Muscle of leg (tissue), 11 donors: ENCODE measurements around the gene RIMKLA. TPM values are rescaled to one million over a fixed set of nuclear protein-coding genes. Genes with fewer than 3 reads are reported as not detected.

Experiments
- DNase-seq: peaks from one replicate; pipeline ENCODE4 v3.0.0; 2013
- H3K27ac ChIP-seq: one replicate; pipeline ENCODE4 v1.5.1; 2013; ENCODE audit warnings: mild to moderate bottlenecking, low read length, control low read depth
- H3K27me3 ChIP-seq: one replicate; pipeline ENCODE4 v1.6.1; 2013; ENCODE audit warnings: low read length; ENCODE audit not compliant: control insufficient read depth, insufficient read depth
- H3K36me3 ChIP-seq: one replicate; pipeline ENCODE4 v1.6.1; 2013; ENCODE audit warnings: low read length; ENCODE audit not compliant: control insufficient read depth, insufficient read depth
- H3K4me1 ChIP-seq: one replicate; pipeline ENCODE4 v1.6.1; 2013; ENCODE audit warnings: low read length; ENCODE audit not compliant: control insufficient read depth, insufficient read depth
- H3K4me3 ChIP-seq: one replicate; pipeline ENCODE4 v1.5.1; 2013; ENCODE audit warnings: low read length, control low read depth
- H3K9me3 ChIP-seq: replicated peaks from 2 replicates; pipeline ENCODE4 v1.6.1; 2013; ENCODE audit warnings: low read depth, low read length; ENCODE audit not compliant: control insufficient read depth
- WGBS: methylation state at CpG from one replicate; pipeline ENCODE4 v1.1.5; 2013; ENCODE audit warnings: missing lambda C conversion rate; ENCODE audit not compliant: insufficient coverage; 5-methylcytosine and 5-hydroxymethylcytosine counted together
- polyA plus RNA-seq, 8 donors: library from polyadenylated mRNA; unstranded; fragments of 120-200 nt; gene quantifications; one replicate each; pipeline versions ENCODE4 v1.2.1 to v1.2.3, GENCODE V29; 2013; ENCODE audit warnings: inconsistent platforms in 1 of 8, low replicate concordance in 1 of 8; ENCODE audit not compliant: insufficient read length in 8 of 8, insufficient read depth in 1 of 8
- total RNA-seq: library from RNA; stranded (reverse); fragments of 120-200 nt; gene quantifications from one replicate; pipeline ENCODE4 v1.2.4, GENCODE V29; 2013

The RIMKLA gene
- total and polyA plus RNA-seq, 9 donors = 0.55 to 2.0 (median 0.91) TPM

- no peaks in the 10 kb centered on the region for H3K9me3 ChIP-seq
- no peak overlapping the region for H3K27ac ChIP-seq
- no peak overlapping the region for H3K4me3 ChIP-seq
- peaks cover 6% of the 10 kb centered on the region for H3K27me3 ChIP-seq
- no peaks in the 10 kb centered on the region for H3K36me3 ChIP-seq
- DNase-seq = no peak
- H3K4me1 ChIP-seq = no peaks in the 10 kb centered on the region
Measured at GRCh38 chr1:42370876-42371549, 9.6 kb upstream of the RIMKLA start.

GRCh38 chr1:42372796-42373195, 7.8 kb upstream of the RIMKLA start:
- WGBS = no CpG with 5 or more reads among the region's 2 CpGs
- Histone ChIP-seq H3K4me3 (no peak overlapping the region), H3K36me3 (no peaks in the 10 kb centered on the region), H3K27me3 (peaks cover 11% of the 10 kb centered on the region), H3K27ac (no peak overlapping the region), H3K9me3 (no peaks in the 10 kb centered on the region), H3K4me1 (no peaks in the 10 kb centered on the region)
- no peak for DNase-seq

GRCh38 chr1:42379794-42380585, 602 bp upstream of the RIMKLA start:
- peaks cover 24% of the 10 kb centered on the region for H3K27me3 ChIP-seq
- H3K36me3 ChIP-seq = no peaks in the 10 kb centered on the region
- no peaks in the 10 kb centered on the region for H3K9me3 ChIP-seq
- under 1% methylated on average over 33 of the region's 34 CpGs for WGBS
- no peak overlapping the region for H3K27ac ChIP-seq
- peaks cover 7% of the 10 kb centered on the region for H3K4me1 ChIP-seq
- H3K4me3 ChIP-seq = peak overlapping the region; percentile 33
- DNase-seq = peak; percentile 59

- Histone ChIP-seq H3K36me3 (no peaks in the 10 kb centered on the region), H3K9me3 (no peaks in the 10 kb centered on the region), H3K4me1 (peaks cover 7% of the 10 kb centered on the region), H3K27ac (no peak overlapping the region), H3K27me3 (peaks cover 22% of the 10 kb centered on the region), H3K4me3 (peak overlapping the region; percentile 34)
- DNase-seq = no peak
- 10% methylated on average over 6 of the region's 8 CpGs for WGBS
Measured at GRCh38 chr1:42381280-42381673, 685 bp downstream of the RIMKLA start.

- WGBS = no CpG with 5 or more reads among the region's 1 CpG
Measured at GRCh38 chr1:42385283-42385682, 4.7 kb downstream of the RIMKLA start.

GRCh38 chr1:42386051-42386450, 5.5 kb downstream of the RIMKLA start:
- 90% methylated on average over 2 of the region's 6 CpGs for WGBS
- H3K36me3 ChIP-seq = no peaks in the 10 kb centered on the region
- no peak overlapping the region for H3K4me3 ChIP-seq
- no peak for DNase-seq
- H3K27ac ChIP-seq = no peak overlapping the region
- no peaks in the 10 kb centered on the region for H3K9me3 ChIP-seq
- H3K27me3 ChIP-seq = peaks cover 11% of the 10 kb centered on the region
- H3K4me1 ChIP-seq = peaks cover 2% of the 10 kb centered on the region

More at GRCh38 chr1:42385283-42385682, 4.7 kb downstream of the RIMKLA start:
- H3K36me3 ChIP-seq = no peaks in the 10 kb centered on the region
- no peaks in the 10 kb centered on the region for H3K9me3 ChIP-seq
- H3K4me1 ChIP-seq = peaks cover 3% of the 10 kb centered on the region
- H3K27ac ChIP-seq = no peak overlapping the region
- DNase-seq = no peak
- no peak overlapping the region for H3K4me3 ChIP-seq
- H3K27me3 ChIP-seq = peaks cover 13% of the 10 kb centered on the region

- no peak for DNase-seq
- Histone ChIP-seq H3K4me1 (no peaks in the 10 kb centered on the region), H3K4me3 (no peak overlapping the region), H3K27ac (no peak overlapping the region), H3K36me3 (no peaks in the 10 kb centered on the region), H3K27me3 (no peaks in the 10 kb centered on the region), H3K9me3 (no peaks in the 10 kb centered on the region)
- WGBS = no CpG with 5 or more reads among the region's 2 CpGs
Measured at GRCh38 chr1:42392255-42392654, 11.7 kb downstream of the RIMKLA start.

GRCh38 chr1:42392967-42393848, 12.6 kb downstream of the RIMKLA start:
- H3K27ac ChIP-seq = no peak overlapping the region
- no peaks in the 10 kb centered on the region for H3K27me3 ChIP-seq
- WGBS = 60% methylated on average over 1 of the region's 2 CpGs
- no peaks in the 10 kb centered on the region for H3K4me1 ChIP-seq
- H3K9me3 ChIP-seq = no peaks in the 10 kb centered on the region
- H3K4me3 ChIP-seq = no peak overlapping the region
- no peaks in the 10 kb centered on the region for H3K36me3 ChIP-seq
- no peak for DNase-seq

GRCh38 chr1:42399315-42400100, 18.9 kb downstream of the RIMKLA start:
- no peak for DNase-seq
- Histone ChIP-seq H3K36me3 (no peaks in the 10 kb centered on the region), H3K27me3 (peaks cover 2% of the 10 kb centered on the region), H3K4me1 (no peaks in the 10 kb centered on the region), H3K9me3 (no peaks in the 10 kb centered on the region), H3K27ac (no peak overlapping the region), H3K4me3 (no peak overlapping the region)
- 88% methylated on average over 6 of the region's 10 CpGs for WGBS
